Hepatic stellate cell (primary cell): Measurements from ENCODE around the gene SORBS2.

Experiments used
- DNase-seq: peaks from one replicate; pipeline ENCODE4 v3.0.0; 2011; ENCODE audit warnings: low spot score

SORBS2 gene

GRCh38 chr4:185677637-185678314 is 134.2 kb downstream of the SORBS2 start:
- no peak for DNase-seq

- DNase-seq: no peak
Measured at GRCh38 chr4:185672618-185673017, 139.4 kb downstream of the SORBS2 start.

GRCh38 chr4:185672151-185672550 is 139.8 kb downstream of the SORBS2 start:
- DNase-seq: no peak

- no peak for DNase-seq
Measured at GRCh38 chr4:185671496-185671895, 140.5 kb downstream of the SORBS2 start.

- no peak for DNase-seq
Measured at GRCh38 chr4:185671066-185671465, 140.9 kb downstream of the SORBS2 start.

- DNase-seq: no peak
Measured at GRCh38 chr4:185669288-185669687, 142.7 kb downstream of the SORBS2 start.

GRCh38 chr4:185666156-185666555 is 145.8 kb downstream of the SORBS2 start:
- DNase-seq: no peak

GRCh38 chr4:185665655-185666054 is 146.3 kb downstream of the SORBS2 start:
- no peak for DNase-seq

GRCh38 chr4:185664481-185664880 is 147.5 kb downstream of the SORBS2 start:
- DNase-seq: no peak

- DNase-seq: no peak
Measured at GRCh38 chr4:185662030-185662778, 149.8 kb downstream of the SORBS2 start.

GRCh38 chr4:185660340-185660739 is 151.7 kb downstream of the SORBS2 start:
- no peak for DNase-seq

- DNase-seq: no peak
Measured at GRCh38 chr4:185657699-185658098, 154.3 kb downstream of the SORBS2 start.

- no peak for DNase-seq
Measured at GRCh38 chr4:185657183-185657582, 154.8 kb downstream of the SORBS2 start.

GRCh38 chr4:185656467-185656931 is 155.5 kb downstream of the SORBS2 start:
- peak; percentile 19 for DNase-seq

- no peak for DNase-seq
Measured at GRCh38 chr4:185654965-185655554, 156.9 kb downstream of the SORBS2 start.

- DNase-seq: no peak
Measured at GRCh38 chr4:185654311-185654710, 157.7 kb downstream of the SORBS2 start.

GRCh38 chr4:185651851-185652250 is 160.1 kb downstream of the SORBS2 start:
- no peak for DNase-seq

- no peak for DNase-seq
Measured at GRCh38 chr4:185651137-185651677, 160.8 kb downstream of the SORBS2 start.

GRCh38 chr4:185648631-185649030 is 163.4 kb downstream of the SORBS2 start:
- no peak for DNase-seq

GRCh38 chr4:185645403-185645802 is 166.6 kb downstream of the SORBS2 start:
- DNase-seq: no peak

- no peak for DNase-seq
Measured at GRCh38 chr4:185644408-185644807, 167.6 kb downstream of the SORBS2 start.

- DNase-seq: no peak
Measured at GRCh38 chr4:185642907-185643306, 169.1 kb downstream of the SORBS2 start.
